WI38 (cell line): ENCODE data around the gene LRRC9.

Experiments
- H3K4me3 ChIP-seq: 2 replicates; pipeline ENCODE4 v1.5.1; 2011; ENCODE audit warnings: low read depth, mild to moderate bottlenecking, control low read depth, low read length
- TF ChIP-seq, protein P1 (sequence below): IDR thresholded peaks from 2 replicates; pipeline ENCODE4 v1.5.1; 2012; ENCODE audit warnings: low read depth, mild to moderate bottlenecking, control low read depth, low read length

LRRC9 gene

DNA sequence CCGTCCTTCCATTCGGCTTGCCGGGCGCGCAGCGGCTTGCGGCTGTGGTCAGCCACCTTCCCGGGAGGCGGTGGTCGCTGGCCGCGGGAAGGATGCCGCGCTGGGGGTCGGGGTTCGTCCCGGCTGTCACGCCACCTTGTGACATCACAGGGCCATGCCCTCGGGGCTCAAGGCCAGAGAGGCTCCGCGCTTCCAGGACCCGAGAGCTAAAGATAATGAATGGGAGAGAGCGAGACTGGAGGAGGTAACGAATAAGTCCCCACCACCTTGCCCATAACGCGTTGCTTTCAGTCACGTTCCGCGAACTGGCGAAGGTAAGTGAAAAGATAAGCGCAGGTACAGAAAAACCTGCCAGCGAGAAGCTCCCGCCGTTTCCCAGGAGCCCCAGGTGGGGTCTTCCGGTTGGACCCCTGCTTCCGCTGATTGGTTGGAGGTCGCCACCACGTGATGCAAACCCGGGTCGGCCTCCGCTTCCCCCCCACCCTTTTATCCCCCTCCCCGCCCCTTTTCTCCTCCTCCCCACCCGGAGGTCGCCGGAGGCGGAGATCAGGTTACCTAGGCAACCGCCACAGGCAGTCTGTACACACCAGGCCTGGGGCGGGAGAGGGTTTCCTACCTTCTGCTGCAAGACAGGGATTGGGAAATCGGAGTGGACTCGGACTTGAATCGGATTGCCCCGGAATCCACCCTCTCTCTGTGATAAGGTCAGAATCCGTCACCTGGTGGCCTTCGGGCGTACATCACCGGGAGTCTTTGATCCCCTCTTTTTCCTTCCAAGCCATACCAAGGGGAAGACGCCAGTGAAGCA is at the start of gene LRRC9:
TSS of gene LRRC9 (plus strand) at position 575 of the 808 bp plus-strand sequence.
- H3K4me3 ChIP-seq: peak within 1 kb of the TSS; percentile 41; the same call in 1 of the 2 replicates
- TF ChIP-seq, protein P1, sequence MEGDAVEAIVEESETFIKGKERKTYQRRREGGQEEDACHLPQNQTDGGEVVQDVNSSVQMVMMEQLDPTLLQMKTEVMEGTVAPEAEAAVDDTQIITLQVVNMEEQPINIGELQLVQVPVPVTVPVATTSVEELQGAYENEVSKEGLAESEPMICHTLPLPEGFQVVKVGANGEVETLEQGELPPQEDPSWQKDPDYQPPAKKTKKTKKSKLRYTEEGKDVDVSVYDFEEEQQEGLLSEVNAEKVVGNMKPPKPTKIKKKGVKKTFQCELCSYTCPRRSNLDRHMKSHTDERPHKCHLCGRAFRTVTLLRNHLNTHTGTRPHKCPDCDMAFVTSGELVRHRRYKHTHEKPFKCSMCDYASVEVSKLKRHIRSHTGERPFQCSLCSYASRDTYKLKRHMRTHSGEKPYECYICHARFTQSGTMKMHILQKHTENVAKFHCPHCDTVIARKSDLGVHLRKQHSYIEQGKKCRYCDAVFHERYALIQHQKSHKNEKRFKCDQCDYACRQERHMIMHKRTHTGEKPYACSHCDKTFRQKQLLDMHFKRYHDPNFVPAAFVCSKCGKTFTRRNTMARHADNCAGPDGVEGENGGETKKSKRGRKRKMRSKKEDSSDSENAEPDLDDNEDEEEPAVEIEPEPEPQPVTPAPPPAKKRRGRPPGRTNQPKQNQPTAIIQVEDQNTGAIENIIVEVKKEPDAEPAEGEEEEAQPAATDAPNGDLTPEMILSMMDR: no peak

DNA sequence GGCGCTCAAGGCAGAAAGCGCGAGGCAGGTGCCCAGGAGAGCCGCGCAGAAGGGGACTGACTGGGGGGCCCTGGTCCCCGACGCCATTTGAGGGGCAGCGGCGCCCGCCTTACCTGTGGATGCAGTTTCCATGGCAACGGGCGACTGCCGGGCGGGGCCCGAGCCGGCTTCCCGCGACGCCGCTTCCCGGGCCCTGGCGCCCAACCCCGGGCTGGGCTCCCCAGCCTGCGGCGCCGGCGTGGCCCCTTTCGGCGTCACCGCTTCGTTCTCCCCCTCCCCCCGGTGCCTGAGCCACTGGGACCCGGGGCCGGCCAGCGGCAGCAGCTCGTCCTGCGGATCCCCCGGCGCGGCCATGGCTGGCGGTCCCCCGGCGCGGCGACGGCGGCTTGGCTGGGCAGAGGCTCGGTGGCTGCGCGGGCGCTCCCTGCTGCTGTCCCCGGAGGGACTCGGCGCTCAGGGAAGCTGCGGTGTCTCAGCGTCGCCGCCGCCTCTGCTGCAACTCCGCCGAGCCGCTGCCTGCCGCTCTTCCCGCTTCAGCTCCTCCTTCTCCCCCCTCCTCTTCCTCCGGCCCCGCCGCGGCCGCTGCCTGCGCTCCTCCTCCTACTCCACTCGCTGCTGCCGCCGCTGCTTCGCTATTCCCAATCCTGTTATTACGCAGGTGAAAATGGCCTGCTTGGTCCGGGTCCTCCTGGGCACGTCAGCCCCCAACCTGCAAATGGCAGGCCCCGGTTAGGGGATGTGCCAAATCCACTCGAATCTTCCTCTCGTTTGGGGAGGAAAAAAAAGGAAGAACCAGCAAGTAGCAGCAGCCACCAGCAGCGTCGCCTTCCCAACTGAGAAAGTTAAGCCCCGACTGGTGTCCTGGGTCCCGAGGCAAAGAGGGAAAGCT is 49.4 kb upstream of the LRRC9 start, which contains the start of gene RTN1:
TSS of gene RTN1 (minus strand) at position 500 of the 889 bp plus-strand sequence. CDS start at position 354, 146 bp downstream.
- peak within 1 kb of the TSS; percentile 61 for H3K4me3 ChIP-seq
- TF ChIP-seq, protein P1: no peak

DNA sequence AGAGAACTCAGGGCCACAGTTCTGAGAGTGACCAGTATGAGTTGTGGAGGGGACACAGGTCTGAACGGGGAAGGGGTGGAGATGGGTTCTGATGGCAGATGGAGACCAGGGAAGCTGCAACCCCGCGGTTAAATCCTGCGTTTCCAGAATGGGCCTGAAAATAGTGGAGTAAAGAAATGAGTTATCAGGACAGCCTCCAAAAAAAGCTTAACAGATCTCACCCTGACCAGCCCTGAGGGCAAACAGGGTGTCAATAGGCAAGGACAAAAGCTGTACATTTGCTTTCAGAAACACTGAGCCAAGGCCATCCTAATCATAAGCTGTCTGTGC is 48.8 kb upstream of the LRRC9 start:
- TF ChIP-seq, protein P1: no peak
- peak overlapping the region; percentile 61 for H3K4me3 ChIP-seq

DNA sequence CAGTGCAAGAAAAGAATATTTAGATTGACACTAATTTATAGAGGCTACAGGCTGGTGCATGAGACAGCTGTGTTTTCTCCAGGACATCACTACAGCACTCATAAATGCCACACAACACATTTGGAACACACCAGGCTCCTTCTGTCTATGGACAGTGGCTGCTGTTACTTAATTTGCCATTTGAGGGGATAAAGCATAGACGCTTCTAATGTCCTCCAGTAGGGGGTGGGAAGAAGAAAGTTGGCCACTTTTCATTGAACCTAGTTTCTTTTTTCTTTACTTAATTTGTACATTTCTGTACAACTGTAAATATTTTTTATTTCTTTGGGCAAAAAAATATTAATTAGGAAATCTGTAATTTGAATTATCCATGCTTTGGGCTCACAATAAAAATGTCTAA is 37.0 kb upstream of the LRRC9 start:
- H3K4me3 ChIP-seq: no peak overlapping the region
- TF ChIP-seq, protein P1: 0 out of 2 replicates have a peak, but pooled peaks have one; percentile 13

DNA sequence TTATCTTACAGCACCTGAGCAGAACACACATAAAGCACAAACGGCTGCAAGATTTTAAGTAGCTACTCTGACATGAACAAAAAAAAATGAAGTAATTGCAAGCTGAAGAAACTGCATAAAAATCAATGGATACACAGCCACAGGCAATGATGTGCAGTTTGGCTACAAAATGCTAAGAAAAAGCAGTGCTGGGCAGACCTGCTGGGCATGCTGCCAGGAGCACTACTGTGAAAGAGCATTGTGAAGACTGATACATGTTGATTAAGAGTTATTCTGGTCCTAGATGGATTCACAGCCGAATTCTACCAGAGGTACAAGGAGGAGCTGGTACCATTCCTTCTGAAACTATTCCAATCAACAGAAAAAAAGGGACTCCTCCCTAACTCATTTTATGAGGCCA is 29.3 kb upstream of the LRRC9 start:
- H3K4me3 ChIP-seq: no peak overlapping the region
- TF ChIP-seq, protein P1: no peak

DNA sequence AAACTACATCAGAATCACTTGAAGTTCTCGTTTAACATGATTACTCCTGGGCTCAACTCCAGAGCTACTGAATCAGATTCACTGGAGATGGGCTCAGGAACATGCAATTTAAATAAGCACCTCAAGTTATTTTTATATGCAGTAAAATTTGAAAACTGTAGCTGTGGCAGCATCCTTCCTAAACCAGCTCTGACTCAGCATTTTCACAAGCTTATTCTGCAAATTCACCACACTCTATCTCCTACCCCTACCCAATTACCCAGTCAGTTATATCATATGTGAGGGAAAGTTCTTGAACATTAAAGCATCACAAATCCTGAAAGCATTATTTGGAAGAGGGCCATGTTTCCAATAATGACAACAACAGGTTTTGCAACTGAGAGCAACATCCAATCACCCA is 24.2 kb upstream of the LRRC9 start:
- no peak overlapping the region for H3K4me3 ChIP-seq
- TF ChIP-seq, protein P1: no peak
